NCI-H345 treated with DMSO at 0.1 percent for 48 hours (cell line): ENCODE data around the gene SPDYC.
A peak's percentile ranks its signal among the peaks of the same experiment; 100 is the strongest.
"Not testable (repeated sequence)": the region's sequence is repeated elsewhere in the genome, so short reads cannot be mapped to it uniquely, and the experiment has no call there.

Experiments used
- DNase-seq: peaks from one replicate; lab custom pipeline; 2025; ENCODE audit not compliant: unreplicated experiment; lab: John Stamatoyannopoulos, UW

The SPDYC gene

DNA sequence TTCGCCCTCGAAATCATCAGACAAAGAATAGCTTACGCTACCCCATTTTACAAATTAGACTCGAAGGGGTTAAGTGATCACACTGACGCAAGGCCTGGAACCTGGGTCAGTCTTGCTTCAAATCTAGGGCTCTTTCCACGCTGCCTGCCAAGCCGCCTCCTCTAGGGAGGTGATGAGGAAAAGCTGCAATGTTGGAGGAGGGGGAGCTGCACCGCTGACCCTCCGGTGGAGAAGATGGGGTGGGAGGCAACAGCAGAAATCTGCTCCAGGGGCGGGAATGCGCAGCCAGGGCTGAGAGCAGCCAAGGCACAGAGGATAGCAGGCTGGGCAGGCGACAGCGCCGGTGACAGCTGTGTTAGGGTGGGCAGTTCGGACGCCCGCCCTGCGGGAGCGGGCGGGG is 36.3 kb upstream of the SPDYC start:
- no peak for DNase-seq

DNA sequence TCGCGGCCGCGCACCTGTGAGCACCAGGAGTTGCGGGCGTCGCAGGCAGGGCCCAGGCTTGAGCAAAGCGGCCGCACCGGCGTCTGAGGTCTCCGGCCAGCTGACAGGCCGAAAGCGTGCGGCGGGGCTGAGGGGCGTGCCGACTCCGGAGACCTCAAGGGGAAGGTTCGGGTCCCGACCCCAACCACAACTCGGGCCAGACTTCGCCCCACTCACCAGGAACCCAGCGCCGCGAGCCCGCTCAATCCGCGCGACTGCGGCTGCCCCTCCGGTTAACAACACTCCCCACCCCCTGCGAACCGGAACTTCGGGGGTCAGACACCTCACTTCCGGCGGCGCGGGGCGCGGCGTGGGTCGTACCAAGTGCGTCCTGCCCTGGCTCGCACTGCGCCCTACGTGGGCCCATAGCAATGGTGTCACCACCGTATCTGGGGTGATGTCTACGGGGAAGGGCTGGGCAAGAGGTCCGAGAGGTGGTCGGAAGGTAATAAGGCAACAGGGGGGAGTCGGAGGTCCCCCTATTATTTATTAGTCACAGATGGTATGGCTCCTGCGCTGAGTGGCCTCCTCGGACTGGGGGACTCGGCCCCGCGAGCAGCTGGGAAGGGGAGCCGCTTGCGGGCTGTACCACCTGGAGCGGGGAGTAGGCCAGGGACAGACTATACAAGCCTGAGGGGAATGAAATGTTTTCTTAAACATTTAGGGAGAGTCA is 35.6 kb upstream of the SPDYC start, which contains the start of gene SYVN1:
Gene SYVN1, minus strand, starts transcription at position 280 of the 712 bp plus-strand sequence. CDS start 918 bp downstream, outside the sequence.
- peak; percentile 99 for DNase-seq

DNA sequence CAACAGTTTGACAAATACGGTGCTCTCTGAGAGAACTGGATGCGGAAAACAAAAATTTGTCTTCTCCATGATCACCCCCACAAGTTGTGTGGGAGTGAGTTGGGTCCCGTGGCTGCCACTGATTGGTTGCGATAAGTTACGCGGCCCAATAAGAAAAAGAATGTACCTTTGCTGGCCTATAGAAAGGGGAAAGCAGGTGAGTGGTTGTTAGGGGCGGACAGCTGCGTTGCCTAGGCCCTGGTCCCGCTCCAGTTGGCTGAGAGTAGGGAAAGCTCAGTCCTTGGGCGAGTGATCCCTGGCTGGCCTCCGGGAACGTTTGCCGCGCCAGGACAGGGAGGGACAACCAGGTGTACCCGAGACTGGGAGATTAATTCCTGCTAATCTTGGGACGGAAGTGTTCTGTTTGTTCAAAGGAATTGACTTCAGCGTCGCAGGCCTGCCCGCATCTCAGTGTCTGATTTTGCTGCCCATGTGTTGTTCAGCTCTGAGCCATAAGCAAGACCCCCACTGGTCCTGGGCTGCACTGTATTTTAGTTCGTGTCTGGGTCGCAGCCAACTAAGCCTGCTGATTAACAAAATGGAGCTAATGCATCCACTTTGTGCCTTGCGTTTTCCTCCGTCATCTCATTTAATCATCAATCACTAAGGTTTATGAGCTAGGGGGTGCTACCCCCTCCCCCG is 34.9 kb upstream of the SPDYC start:
- DNase-seq = peak; percentile 99

DNA sequence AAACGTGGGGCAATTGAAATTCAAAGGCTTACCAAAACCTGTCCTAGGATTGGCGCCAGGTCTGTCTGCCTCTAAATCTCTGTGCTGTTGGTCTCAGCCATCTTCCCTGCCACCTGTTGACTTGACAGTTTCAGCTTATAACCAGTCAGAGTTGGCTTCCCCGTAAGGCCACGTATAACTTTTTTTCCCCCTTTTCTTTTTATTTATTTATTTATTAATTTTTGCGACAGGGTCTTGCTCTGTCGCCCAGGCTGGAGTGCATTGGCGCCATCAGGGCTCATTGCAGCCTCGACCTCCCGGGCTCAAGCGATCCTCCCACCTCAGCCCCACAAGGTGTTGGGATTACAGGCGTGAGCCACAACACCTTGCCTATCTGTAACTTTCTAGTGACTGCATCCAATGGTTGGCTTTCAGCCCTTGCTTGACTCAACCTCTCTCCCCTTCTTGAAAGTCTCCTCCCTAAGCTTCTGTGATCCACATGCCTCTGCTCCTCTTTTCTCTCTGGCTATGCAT is 34.3 kb upstream of the SPDYC start:
- no peak for DNase-seq

- no peak for DNase-seq
Measured at GRCh38 chr11:65136515-65137096, 33.4 kb upstream of the SPDYC start.

DNA sequence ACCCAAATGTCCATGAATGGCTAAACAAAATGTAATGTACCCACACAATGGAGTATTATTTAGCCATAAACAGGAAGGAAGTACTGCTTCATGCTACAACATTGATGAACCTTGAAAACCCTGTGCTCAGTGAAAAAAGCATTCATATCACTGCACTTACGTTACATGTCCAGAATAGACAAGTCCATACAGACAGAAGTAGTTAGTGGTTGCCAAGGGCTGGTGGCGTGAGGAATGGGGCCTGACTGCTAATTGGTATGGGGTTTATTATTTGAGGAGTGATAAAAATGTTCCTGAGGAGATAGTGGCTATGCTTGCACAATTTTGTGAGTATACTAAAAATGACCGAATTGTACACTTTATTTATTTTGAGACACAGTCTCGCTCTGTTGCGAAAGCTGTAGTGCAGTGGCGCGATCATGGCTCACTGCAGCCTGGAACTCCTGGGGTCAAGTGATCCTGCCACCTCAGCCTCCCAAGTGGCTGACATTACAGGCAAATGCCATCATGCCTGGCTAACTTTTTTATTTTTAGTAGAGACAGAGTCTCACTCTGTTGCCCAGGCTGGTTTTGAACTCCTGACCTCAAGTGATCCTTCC is 28.0 kb upstream of the SPDYC start:
- no peak for DNase-seq

GRCh38 chr11:65147352-65148075 is 22.5 kb upstream of the SPDYC start:
- no peak for DNase-seq

DNA sequence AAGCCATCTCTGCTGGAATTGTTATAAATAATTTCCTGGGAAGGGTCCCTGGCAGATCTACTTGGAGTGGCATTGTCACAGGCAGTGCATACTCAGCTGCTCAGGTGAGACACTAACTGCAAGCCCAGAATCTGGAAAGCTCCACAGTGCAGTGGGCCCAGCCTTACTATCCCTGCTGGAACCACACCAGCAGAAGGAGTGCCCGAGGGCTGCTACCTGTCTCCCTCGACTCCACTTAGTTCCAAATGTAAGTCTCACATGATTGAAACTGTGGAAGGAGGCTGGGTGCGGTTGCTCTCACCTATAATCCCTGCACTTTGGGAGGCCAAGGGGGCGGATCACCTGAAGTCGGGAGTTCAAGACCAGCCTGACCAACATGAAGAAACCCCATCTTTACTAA is 21.4 kb upstream of the SPDYC start:
- no peak for DNase-seq

- not testable (repeated sequence) for DNase-seq
Measured at GRCh38 chr11:65150131-65150508, 19.9 kb upstream of the SPDYC start.

- DNase-seq = no peak
Measured at GRCh38 chr11:65150509-65151299, 19.3 kb upstream of the SPDYC start.

- no peak for DNase-seq
Measured at GRCh38 chr11:65151331-65151899, 18.6 kb upstream of the SPDYC start.

DNA sequence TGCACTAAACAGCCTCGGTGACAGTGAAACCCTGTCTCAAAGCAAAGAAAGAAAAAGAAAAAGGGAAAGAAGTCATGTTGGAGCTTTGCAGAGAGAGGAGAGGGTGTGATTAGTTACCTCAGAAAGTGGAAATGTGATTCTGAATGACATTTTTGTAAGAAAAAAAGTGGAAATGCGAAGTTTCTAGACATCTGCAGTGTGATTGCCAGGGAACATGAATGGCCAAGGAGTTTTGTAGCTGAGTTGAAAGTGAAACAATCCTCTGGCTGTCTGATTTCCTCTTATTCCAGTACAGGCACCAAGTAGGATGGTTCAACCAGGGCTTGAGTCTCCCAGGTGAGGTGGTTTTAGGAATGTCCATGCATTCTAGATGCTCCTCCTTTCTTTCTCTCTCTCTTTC is 17.9 kb upstream of the SPDYC start:
- DNase-seq = no peak

GRCh38 chr11:65156256-65156655 is 13.8 kb upstream of the SPDYC start:
- no peak for DNase-seq

GRCh38 chr11:65156926-65157325 is 13.1 kb upstream of the SPDYC start:
- no peak for DNase-seq

DNA sequence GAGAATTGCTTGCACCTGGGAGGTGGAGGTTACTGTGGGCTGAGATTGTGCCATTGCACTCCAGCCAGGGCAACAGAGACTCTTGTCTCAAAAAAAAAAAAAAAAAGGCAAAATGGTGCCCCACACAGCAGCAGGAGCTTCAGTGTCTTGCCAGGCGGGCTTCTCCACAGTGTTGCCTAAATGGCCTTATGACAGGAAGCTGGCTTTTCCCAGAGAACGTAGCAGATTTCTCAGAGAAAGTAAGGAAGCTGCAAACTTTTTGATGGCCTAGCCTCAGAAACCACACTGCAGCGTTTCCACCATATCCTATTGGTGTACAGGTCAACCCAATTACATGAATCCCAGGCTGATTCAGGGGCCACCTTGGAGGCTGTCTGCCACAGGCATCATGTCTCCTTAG is 12.7 kb upstream of the SPDYC start:
- no peak for DNase-seq

DNA sequence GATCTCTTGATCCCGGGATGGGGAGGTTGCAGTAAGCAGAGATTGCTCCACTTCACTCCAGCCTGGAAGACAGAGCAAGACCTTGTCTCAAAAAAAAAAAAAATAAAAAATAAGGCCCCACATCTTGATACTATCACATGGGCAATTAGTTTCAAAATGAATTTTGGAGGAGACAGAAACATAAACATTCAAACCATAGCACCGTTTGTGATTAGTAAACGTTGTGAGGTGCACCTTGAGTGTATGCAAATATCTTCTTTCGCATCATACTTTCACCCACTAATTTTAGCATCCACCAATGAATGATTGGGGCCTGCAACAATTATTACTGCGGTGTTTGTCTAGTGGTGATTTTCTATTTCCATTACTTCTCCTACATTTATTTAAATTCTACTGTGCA is 11.0 kb upstream of the SPDYC start:
- no peak for DNase-seq

DNA sequence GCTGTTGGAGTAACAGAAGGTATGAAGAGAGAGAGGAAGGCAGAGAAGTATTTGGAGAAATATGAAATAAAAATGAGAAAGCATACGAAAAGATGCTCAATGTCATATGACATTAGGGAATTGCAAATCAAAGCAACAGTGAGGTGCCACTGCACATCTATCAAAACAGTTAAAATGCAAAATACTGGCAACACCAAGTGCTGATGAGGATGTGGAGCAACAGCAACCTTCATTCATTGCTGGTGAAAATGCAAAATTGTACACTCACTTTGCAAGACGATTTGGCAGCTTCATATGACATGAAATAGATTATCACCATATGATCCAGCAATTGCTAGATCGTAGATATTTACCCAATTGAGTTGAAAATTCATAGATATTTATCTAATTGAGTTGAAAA is 9.4 kb upstream of the SPDYC start:
- no peak for DNase-seq

DNA sequence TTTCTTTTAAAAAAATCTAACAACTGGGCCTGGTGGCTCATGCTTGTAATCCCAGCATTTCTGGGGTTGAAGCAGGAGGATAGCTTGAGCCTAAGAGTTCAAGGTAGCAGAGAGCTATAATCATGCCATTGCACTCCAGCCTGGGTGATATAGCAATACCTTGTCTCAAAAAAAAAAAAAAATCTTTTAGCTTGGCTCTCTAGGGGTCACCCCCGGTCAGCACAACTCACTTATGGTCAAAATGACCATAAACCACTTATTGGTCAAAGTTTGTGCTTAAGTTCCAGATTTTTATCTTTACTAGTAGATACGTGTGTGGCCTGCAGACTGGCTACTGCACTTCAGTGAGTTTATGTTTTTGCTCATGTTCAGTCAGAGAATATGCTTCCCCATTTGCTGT is 6.3 kb upstream of the SPDYC start:
- DNase-seq = no peak

DNA sequence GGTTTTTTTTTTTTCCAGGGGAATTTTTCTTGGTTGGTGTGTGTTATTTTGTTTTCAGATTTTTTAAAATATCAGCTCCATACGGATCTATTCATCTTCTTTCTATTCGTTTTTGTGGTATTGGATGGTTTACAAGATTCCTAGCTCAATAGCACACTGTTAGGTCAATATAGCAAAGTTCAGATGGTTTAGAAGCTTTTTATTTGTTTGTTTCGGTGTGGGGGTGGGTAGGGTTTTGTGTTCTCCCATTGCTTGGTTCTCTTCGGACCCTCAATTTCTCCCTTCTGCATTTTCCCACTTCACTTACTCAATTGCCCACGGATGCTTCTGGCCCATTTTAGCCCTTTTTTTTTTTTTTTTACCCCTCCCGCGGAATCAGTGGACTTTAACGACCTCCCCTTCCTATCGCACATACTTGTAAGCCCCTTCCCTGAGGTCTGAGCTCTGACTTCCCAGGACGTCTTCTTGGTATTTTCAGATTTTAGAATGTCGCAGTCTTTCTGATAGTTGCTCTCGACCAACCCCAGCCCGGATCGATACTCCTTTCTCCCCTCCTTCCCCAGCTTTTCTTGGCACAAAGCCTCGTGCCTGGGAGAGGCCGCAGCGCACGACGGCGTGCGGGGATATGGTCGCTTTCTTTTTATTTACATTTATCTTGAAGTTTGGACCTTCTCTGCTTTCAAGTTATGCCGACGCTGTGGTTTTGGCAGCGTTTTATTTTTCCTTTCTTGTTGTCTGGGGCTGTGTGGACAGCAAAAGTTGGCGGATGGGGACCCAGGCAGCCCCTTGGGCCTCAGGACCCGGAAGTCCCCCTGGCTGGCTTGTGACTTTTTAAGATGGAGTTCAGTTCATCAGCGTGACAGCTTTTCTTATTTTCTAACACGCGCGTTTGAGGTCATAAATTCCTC is 4.4 kb upstream of the SPDYC start:
- DNase-seq = no peak
